HEK293T (cell line): Measurements from ENCODE around the gene IMMT.

Source experiments
- FOXK2 ChIP-seq: fragments of 450-650 bp; IDR thresholded peaks from 2 replicates; pipeline ENCODE4 v1.6.1; 2016; ENCODE audit warnings: mild to moderate bottlenecking
- FOXM1 ChIP-seq: fragments of 450-650 bp; IDR thresholded peaks from 2 replicates; pipeline ENCODE4 v1.6.1; 2017; ENCODE audit warnings: mild to moderate bottlenecking, borderline replicate concordance
- SP1 ChIP-seq: fragments of 450-650 bp; IDR thresholded peaks from 2 replicates; pipeline ENCODE4 v1.6.1; 2017
- ZNF384 ChIP-seq: fragments of 450-650 bp; IDR thresholded peaks from 2 replicates; pipeline ENCODE4 v1.6.1; 2016

DNA sequence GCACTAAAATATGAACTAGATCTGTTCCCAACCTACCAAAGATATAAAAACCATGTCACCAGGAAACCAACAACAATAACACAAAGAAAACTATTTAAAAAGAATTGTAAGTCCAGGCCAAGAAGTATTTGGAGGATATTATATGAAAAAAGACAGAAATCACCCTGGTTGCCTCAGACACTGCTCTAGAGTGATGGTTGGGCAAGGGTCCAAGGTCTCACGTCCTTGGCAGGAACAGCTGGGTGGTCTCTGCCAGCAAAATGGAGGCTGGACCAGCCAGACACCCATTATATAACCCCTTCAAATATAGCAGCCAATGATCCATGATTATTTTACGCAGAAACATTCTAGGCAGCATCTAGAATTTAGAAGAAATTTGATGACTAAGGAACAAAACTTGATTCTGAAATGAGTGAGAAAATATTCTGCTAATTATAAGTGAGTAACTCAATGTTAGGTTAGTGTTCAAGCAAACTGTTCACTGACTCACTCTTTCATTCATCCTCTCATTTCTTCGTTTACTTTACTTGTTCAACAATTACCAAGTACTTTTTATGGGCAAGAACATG lies 39.4 kb upstream of the IMMT start:
- TF ChIP-seq FOXK2 (no peak), FOXM1 (no peak), ZNF384 (no peak), SP1 (no peak)
